ENCODE results near the gene GIPC2. TPM values are rescaled to one million over a fixed set of nuclear protein-coding genes. Genes with fewer than 3 reads are reported as not detected.

Gene GIPC2
- total RNA-seq, 5 donors from 2014 or later (not counting 1 experiment from before 2014, with no cell fraction given) = 0.09 to 0.19 (median 0.16) TPM

DNA sequence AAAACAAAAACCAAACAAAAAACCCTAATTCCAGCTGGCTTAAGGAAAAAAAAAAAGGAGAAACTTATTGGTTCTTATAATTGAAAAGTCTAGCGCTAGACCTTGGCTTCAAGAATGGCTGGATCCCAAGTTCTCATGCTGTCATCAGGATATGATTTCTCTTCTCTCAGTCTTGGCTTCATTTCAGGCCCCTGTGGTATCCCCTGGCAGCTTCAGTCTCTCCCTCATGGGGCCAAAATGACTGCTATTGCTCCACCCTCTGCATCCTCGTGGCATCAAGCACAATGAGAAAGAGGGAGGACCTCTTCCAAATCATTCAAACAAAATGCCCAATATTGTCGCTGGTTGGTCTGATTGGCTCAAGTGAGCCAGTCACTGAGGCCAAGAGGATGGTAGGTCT is 80.7 kb downstream of the GIPC2 start:
- Histone ChIP-seq H3K36me3 (ENCODE audit: control insufficient read depth in 2 of 2, extremely low read depth in 1 of 2, insufficient read depth in 1 of 2, low read length in 1 of 2) (no peaks in the 10 kb centered on the region), H3K4me3 (ENCODE audit: control insufficient read depth in 1 of 2, extremely low read depth in 1 of 2, low read length in 1 of 2) (no peak overlapping the region), H3K27ac (ENCODE audit: low read length) (no peak overlapping the region), H3K27me3 (replicated peaks in 1 of 2; ENCODE audit: control insufficient read depth in 2 of 2, extremely low read depth in 1 of 2, insufficient read depth in 2 of 2, low read length in 1 of 2) (no peaks in the 10 kb centered on the region), H3K4me1 (ENCODE audit: control insufficient read depth in 1 of 2, extremely low read depth in 1 of 2, insufficient read depth in 2 of 2, low read length in 2 of 2) (no peaks in the 10 kb centered on the region), H3K9me3 (no peaks in the 10 kb centered on the region)
- ATAC-seq (replicated peaks in 1 of 4) = no peak
- H3K4me3 Mint-ChIP-seq = no peak overlapping the region
- H3K9me3 Mint-ChIP-seq = no peaks in the 10 kb centered on the region
- H3K4me1 Mint-ChIP-seq = no peaks in the 10 kb centered on the region
- CTCF ChIA-PET = interaction anchor here in 1 of 2 donors (0.6 kb wide), 2 partner anchors 12 to 31 kb away, joined by 3 read pairs; no protein-coding TSS in a partner anchor
- no peak for DNase-seq
- H3K27me3 Mint-ChIP-seq = no peaks in the 10 kb centered on the region
- H3K36me3 Mint-ChIP-seq = no peaks in the 10 kb centered on the region
- 100% methylated on average over 1 of the region's 3 CpGs for WGBS (ENCODE audit: insufficient coverage)
- H3K27ac Mint-ChIP-seq = no peak overlapping the region
- POLR2A ChIA-PET = no interaction called here

DNA sequence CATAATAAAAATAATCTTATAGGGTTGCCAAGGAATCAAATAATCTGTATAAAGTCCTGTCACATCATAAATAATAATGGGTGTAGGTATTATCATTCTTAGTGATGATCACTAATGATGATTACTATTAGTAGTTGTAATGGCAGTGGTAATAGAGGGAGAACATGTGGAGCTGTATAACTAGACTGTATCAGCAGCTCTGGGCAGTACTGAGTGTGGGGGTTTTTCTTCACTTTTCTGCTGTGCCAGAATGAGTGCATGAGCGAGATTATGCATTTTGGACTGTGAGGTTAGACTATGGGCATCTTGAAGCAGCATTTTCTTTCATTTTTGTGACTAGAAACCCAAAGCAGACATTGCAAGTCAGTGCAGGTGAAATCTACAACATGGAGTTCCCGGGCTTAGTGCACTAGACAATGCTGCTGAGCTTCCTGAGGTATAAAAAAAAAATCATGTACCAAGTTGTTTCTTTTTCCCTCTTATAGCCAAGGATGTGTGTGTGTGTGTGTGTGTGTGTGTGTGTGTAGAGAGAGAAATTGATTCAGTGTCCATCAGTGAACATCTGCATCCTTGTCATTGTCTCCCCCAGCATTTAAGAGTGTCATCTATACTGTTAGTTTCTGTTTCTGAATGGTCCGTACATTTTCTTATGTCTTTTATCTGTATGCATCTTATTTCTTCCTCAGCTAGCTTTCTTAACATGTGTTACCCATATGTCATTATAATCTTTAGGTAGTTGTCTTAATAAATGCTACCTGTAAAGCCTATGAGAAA is 86.6 kb downstream of the GIPC2 start:
- Mint-ChIP-seq H3K9me3 (no peaks in the 10 kb centered on the region), H3K4me1 (no peaks in the 10 kb centered on the region), H3K27ac (no peak overlapping the region), H3K4me3 (no peak overlapping the region), H3K27me3 (no peaks in the 10 kb centered on the region), H3K36me3 (no peaks in the 10 kb centered on the region)
- no peaks in the 10 kb centered on the region for H3K4me1 ChIP-seq (ENCODE audit: control insufficient read depth in 1 of 2, extremely low read depth in 1 of 2, insufficient read depth in 2 of 2, low read length in 2 of 2)
- H3K36me3 ChIP-seq (ENCODE audit: control insufficient read depth in 2 of 2, extremely low read depth in 1 of 2, insufficient read depth in 1 of 2, low read length in 1 of 2) = no peaks in the 10 kb centered on the region
- CTCF ChIA-PET = interaction anchor here (0.5 to 3.2 kb wide), 20 partner anchors 8 to 1050 kb away, joined by 3 to 27 read pairs (median 5); partner anchors contain the start of genes DNAJB4 (in 1 of the 2) and IFI44 (in 1 of the 2)
- POLR2A ChIA-PET = no interaction called here
- no peaks in the 10 kb centered on the region for H3K9me3 ChIP-seq
- no peak for DNase-seq
- no peaks in the 10 kb centered on the region for H3K27me3 ChIP-seq (replicated peaks in 1 of 2; ENCODE audit: control insufficient read depth in 2 of 2, extremely low read depth in 1 of 2, insufficient read depth in 2 of 2, low read length in 1 of 2)
- H3K4me3 ChIP-seq (ENCODE audit: control insufficient read depth in 1 of 2, extremely low read depth in 1 of 2, low read length in 1 of 2) = no peak overlapping the region
- WGBS (ENCODE audit: insufficient coverage) = 50% methylated on average over 1 of the region's 3 CpGs
- ATAC-seq (replicated peaks in 1 of 4) = no peak
- H3K27ac ChIP-seq (ENCODE audit: low read length) = no peak overlapping the region

DNA sequence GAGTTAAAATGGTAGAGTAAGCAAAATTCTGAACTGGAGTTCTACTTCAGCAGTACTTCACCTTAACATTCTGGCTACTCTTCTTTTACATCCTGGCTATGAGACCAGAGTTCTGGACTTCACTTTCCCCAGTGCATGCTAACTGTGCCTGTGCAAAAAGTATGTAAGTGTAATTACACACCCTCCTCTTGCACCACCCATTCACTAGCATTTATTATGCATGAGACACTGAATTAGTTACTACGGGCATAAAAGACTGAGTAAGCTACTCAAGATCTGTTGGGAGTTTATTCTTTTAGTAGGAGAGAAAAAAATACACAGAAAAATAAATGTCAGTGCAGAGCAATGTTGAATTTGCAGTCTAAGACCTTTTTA is 87.2 kb downstream of the GIPC2 start:
- no peaks in the 10 kb centered on the region for H3K9me3 Mint-ChIP-seq
- POLR2A ChIA-PET = no interaction called here
- H3K4me3 Mint-ChIP-seq = no peak overlapping the region
- no peak overlapping the region for H3K27ac ChIP-seq (ENCODE audit: low read length)
- CTCF ChIA-PET = interaction anchor here (0.6 to 3.2 kb wide), 5 partner anchors 12 to 518 kb away, joined by 4 to 27 read pairs (median 7); no protein-coding TSS in a partner anchor
- no peaks in the 10 kb centered on the region for H3K36me3 ChIP-seq (ENCODE audit: control insufficient read depth in 2 of 2, extremely low read depth in 1 of 2, insufficient read depth in 1 of 2, low read length in 1 of 2)
- WGBS (ENCODE audit: insufficient coverage) = no CpG with 5 or more reads among the region's 1 CpG
- ATAC-seq (replicated peaks in 1 of 4) (no peak), DNase-seq (no peak)
- no peak overlapping the region for H3K4me3 ChIP-seq (ENCODE audit: control insufficient read depth in 1 of 2, extremely low read depth in 1 of 2, low read length in 1 of 2)
- H3K36me3 Mint-ChIP-seq = no peaks in the 10 kb centered on the region
- H3K4me1 Mint-ChIP-seq = no peaks in the 10 kb centered on the region
- no peak overlapping the region for H3K27ac Mint-ChIP-seq
- H3K27me3 Mint-ChIP-seq = no peaks in the 10 kb centered on the region
- H3K9me3 ChIP-seq = no peaks in the 10 kb centered on the region
- H3K4me1 ChIP-seq (ENCODE audit: control insufficient read depth in 1 of 2, extremely low read depth in 1 of 2, insufficient read depth in 2 of 2, low read length in 2 of 2) = no peaks in the 10 kb centered on the region
- H3K27me3 ChIP-seq (replicated peaks in 1 of 2; ENCODE audit: control insufficient read depth in 2 of 2, extremely low read depth in 1 of 2, insufficient read depth in 2 of 2, low read length in 1 of 2) = no peaks in the 10 kb centered on the region

DNA sequence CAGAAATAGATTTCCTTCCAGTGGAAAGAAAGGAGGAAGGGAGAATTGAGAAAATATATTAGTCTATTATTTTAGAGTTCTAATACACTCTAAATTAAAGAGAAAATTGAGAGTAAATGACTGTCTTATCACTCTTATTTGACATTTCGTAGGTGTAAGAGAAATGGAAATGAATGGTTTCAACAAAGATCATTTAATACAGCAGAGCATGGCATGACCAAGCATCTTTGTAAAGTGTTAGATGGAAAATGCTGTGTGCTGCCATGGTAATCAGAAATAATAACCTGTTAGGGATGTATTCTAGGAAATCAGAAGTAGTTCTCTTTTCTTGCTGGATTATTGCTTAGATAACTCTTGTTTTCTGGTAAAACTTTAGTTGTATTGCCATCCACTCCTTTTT is 90.9 kb downstream of the GIPC2 start:
- H3K36me3 ChIP-seq (ENCODE audit: control insufficient read depth in 2 of 2, extremely low read depth in 1 of 2, insufficient read depth in 1 of 2, low read length in 1 of 2) = no peaks in the 10 kb centered on the region
- no peaks in the 10 kb centered on the region for H3K4me1 ChIP-seq (ENCODE audit: control insufficient read depth in 1 of 2, extremely low read depth in 1 of 2, insufficient read depth in 2 of 2, low read length in 2 of 2)
- H3K4me3 Mint-ChIP-seq = no peak overlapping the region
- CTCF ChIA-PET = interaction anchor here (0.9 to 1.6 kb wide), 4 partner anchors 9 to 539 kb away, joined by 3 to 5 read pairs (median 4); no protein-coding TSS in a partner anchor
- POLR2A ChIA-PET = interaction anchor here in 1 of 2 donors (0.5 kb wide), 1 partner anchor 372 kb away, joined by 4 read pairs; no protein-coding TSS in a partner anchor
- no peak for ATAC-seq (replicated peaks in 1 of 4)
- H3K27ac ChIP-seq (ENCODE audit: low read length) = no peak overlapping the region
- H3K36me3 Mint-ChIP-seq = no peaks in the 10 kb centered on the region
- DNase-seq = no peak
- no peaks in the 10 kb centered on the region for H3K27me3 Mint-ChIP-seq
- no peaks in the 10 kb centered on the region for H3K27me3 ChIP-seq (replicated peaks in 1 of 2; ENCODE audit: control insufficient read depth in 2 of 2, extremely low read depth in 1 of 2, insufficient read depth in 2 of 2, low read length in 1 of 2)
- WGBS (ENCODE audit: insufficient coverage) = no CpG with 5 or more reads among the region's 1 CpG
- H3K9me3 ChIP-seq = no peaks in the 10 kb centered on the region
- H3K9me3 Mint-ChIP-seq = no peaks in the 10 kb centered on the region
- no peak overlapping the region for H3K27ac Mint-ChIP-seq
- peaks cover 2 to 3% (median 2%) of the 10 kb centered on the region in 3 donors for H3K4me1 Mint-ChIP-seq
- H3K4me3 ChIP-seq (ENCODE audit: control insufficient read depth in 1 of 2, extremely low read depth in 1 of 2, low read length in 1 of 2) = no peak overlapping the region

DNA sequence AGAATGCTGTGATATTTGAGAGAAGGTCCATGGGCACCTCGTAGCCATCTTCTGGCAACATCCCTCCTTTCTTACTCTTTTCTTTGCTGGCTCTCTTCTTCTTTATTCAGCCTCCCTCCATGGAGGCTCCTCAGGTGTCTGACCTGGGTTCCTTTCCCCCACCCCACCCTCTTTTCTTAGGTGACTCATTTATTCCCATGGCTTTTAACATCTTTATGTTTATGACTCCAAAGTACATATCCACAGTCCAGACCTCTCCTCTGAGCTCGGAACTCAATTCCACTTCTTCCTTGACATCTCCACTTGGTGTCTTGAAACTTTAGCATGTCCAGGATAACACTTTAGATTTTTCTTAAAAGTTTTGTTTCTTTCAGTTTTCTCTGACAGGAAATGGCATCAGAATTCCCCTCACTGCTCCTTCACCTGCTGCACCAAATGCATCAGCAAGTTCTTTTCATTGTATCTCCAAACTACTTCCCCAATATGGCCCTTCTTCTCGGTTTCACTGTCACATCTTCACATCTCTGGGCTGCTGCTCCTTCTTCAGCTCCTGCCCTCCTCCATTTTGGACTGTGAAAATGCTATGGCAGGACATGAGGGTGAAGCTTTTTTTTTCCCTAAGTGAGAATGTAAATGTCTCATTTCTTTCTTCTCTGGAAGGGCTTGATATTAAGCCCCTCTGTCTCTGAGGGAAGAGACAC is 95.9 kb downstream of the GIPC2 start:
- no peak overlapping the region for H3K27ac ChIP-seq (ENCODE audit: low read length)
- no peak for DNase-seq
- Mint-ChIP-seq H3K27ac (no peak overlapping the region), H3K36me3 (no peaks in the 10 kb centered on the region), H3K4me1 (peaks cover 17 to 22% (median 21%) of the 10 kb centered on the region in 3 donors), H3K4me3 (no peak overlapping the region), H3K9me3 (no peaks in the 10 kb centered on the region), H3K27me3 (no peaks in the 10 kb centered on the region)
- POLR2A ChIA-PET = interaction anchor here in 1 of 2 donors (0.6 kb wide), 1 partner anchor 1250 kb away, joined by 3 read pairs; no protein-coding TSS in a partner anchor
- WGBS (ENCODE audit: insufficient coverage) = 100% methylated on average over 1 of the region's 3 CpGs
- H3K27me3 ChIP-seq (replicated peaks in 1 of 2; ENCODE audit: control insufficient read depth in 2 of 2, extremely low read depth in 1 of 2, insufficient read depth in 2 of 2, low read length in 1 of 2) = no peaks in the 10 kb centered on the region
- ATAC-seq (replicated peaks in 1 of 4) = no peak
- CTCF ChIA-PET = interaction anchor here (0.9 to 1.9 kb wide), 2 partner anchors 10 kb away, joined by 4 to 7 read pairs; no protein-coding TSS in a partner anchor
- no peaks in the 10 kb centered on the region for H3K9me3 ChIP-seq
- peaks cover 0 to 5% of the 10 kb centered on the region in 2 experiments for H3K4me1 ChIP-seq (ENCODE audit: control insufficient read depth in 1 of 2, extremely low read depth in 1 of 2, insufficient read depth in 2 of 2, low read length in 2 of 2)
- no peaks in the 10 kb centered on the region for H3K36me3 ChIP-seq (ENCODE audit: control insufficient read depth in 2 of 2, extremely low read depth in 1 of 2, insufficient read depth in 1 of 2, low read length in 1 of 2)
- H3K4me3 ChIP-seq (ENCODE audit: control insufficient read depth in 1 of 2, extremely low read depth in 1 of 2, low read length in 1 of 2) = no peak overlapping the region

DNA sequence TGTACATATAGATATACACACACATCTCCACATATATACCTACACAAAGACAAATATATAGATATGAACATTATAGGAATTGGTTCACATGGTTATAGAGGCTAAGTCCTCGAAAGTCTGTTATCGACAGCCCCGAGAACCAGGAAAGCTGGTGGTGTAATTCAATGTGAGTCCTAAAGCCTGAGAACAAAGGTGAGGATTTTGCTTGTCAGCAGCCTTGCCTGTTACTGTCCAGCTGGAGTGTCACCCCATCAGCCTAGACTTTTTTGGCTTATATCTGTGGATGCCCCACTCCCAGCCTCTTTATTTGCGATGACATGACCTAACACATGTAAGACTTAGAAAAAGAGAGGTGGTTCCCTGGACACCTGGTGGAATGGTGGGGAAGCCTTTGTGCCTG is 97.0 kb downstream of the GIPC2 start:
- peak overlapping the region; percentile 56 for H3K27ac ChIP-seq (ENCODE audit: low read length)
- WGBS (ENCODE audit: insufficient coverage) = 100% methylated on average over 3 of the region's 4 CpGs
- H3K4me3 Mint-ChIP-seq = peak overlapping the region; percentile 61 to 83 (median 68)
- peaks cover 17 to 22% (median 21%) of the 10 kb centered on the region in 3 donors for H3K4me1 Mint-ChIP-seq
- H3K36me3 Mint-ChIP-seq = no peaks in the 10 kb centered on the region
- H3K9me3 Mint-ChIP-seq = no peaks in the 10 kb centered on the region
- ATAC-seq (replicated peaks in 1 of 4) (no peak), DNase-seq (no peak)
- H3K9me3 ChIP-seq = no peaks in the 10 kb centered on the region
- H3K4me1 ChIP-seq (ENCODE audit: control insufficient read depth in 1 of 2, extremely low read depth in 1 of 2, insufficient read depth in 2 of 2, low read length in 2 of 2) = peaks cover 0 to 5% of the 10 kb centered on the region in 2 experiments
- peaks cover 0 to 4% of the 10 kb centered on the region in 2 donors for H3K27me3 Mint-ChIP-seq
- CTCF ChIA-PET = interaction anchor here in 1 of 2 donors (0.6 to 4.9 kb wide), 5 partner anchors 9 to 138 kb away, joined by 4 to 27 read pairs (median 4); partner anchors contain the start of gene DNAJB4
- no peaks in the 10 kb centered on the region for H3K36me3 ChIP-seq (ENCODE audit: control insufficient read depth in 2 of 2, extremely low read depth in 1 of 2, insufficient read depth in 1 of 2, low read length in 1 of 2)
- H3K4me3 ChIP-seq (ENCODE audit: control insufficient read depth in 1 of 2, extremely low read depth in 1 of 2, low read length in 1 of 2) = peak overlapping the region in 1 of 2 donors; percentile 41
- POLR2A ChIA-PET = interaction anchor here (0.6 kb wide), 2 partner anchors 250 to 1251 kb away, joined by 3 to 4 read pairs; no protein-coding TSS in a partner anchor
- H3K27me3 ChIP-seq (replicated peaks in 1 of 2; ENCODE audit: control insufficient read depth in 2 of 2, extremely low read depth in 1 of 2, insufficient read depth in 2 of 2, low read length in 1 of 2) = no peaks in the 10 kb centered on the region
- H3K27ac Mint-ChIP-seq = peak overlapping the region in 1 of 2 donors; percentile 82
